Measurements from ENCODE around the gene POTEB2.
"Not testable (repeated sequence)": the region's sequence is repeated elsewhere in the genome, so short reads cannot be mapped to it uniquely, and the experiment has no call there.

GRCh38 chr15:20877819-20878218 is 11.7 kb upstream of the POTEB2 start:
- TF ChIP-seq CTCF (IDR thresholded peaks at IDR 0.05); POLR2AphosphoS5 (IDR thresholded peaks at IDR 0.05; ENCODE audit: low read depth, low read length); REST (IDR thresholded peaks at IDR 0.05; ENCODE audit: insufficient read depth in 1 of 2, low read depth in 2 of 2, low read length in 1 of 2); TCF7L2 (IDR thresholded peaks at IDR 0.05; ENCODE audit: low read depth, low read length); SIN3A (IDR thresholded peaks at IDR 0.05; ENCODE audit: borderline replicate concordance, insufficient read depth, low read depth, low read length): not testable (repeated sequence)

Measured in Panc1 (cell line).